ENCODE measurements around the gene GASK1B. TPM values are rescaled to one million over a fixed set of nuclear protein-coding genes. Genes with fewer than 3 reads are reported as not detected.
A peak's percentile ranks its signal among the peaks of the same experiment; 100 is the strongest.

GASK1B gene
- total RNA-seq, 4 donors from 2014 or later, result 1.0 to 23.7 (median 10.6) TPM

DNA sequence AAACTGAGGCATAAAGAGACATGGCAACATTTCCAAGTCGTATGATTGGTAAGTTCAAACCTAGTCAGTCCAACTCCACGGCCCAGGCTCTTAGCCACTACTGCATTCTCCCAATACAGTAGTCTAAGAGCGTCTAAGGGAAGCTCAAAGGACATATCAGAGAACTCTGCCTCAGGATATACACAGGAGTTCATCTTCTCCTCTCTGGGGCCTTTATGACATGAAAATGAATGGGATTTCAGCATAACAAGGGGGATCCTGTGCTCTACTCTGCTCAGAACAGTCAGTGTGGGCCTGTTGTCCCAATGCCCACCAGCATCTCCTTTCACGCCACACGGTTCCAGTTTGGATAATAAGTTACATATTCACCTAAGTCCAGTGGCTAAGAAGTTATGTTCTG is 4.2 kb downstream of the GASK1B start:
- Histone ChIP-seq H3K4me3 (peak overlapping the region in 3 of 4 donors; percentile 45 to 68 (median 50)), H3K4me1 (peaks cover 0 to 40% (median 7%) of the 10 kb centered on the region in 3 donors), H3K9me3 (no peaks in the 10 kb centered on the region), H3K36me3 (no peaks in the 10 kb centered on the region), H3K27me3 (peaks cover 0 to 4% (median 0%) of the 10 kb centered on the region in 4 donors), H3K27ac (peak overlapping the region in 3 of 4 donors; percentile 78 to 88 (median 79))
- no peak for TF ChIP-seq POLR2A (IDR thresholded peaks at IDR 0.05)
- TF ChIP-seq, protein P1, sequence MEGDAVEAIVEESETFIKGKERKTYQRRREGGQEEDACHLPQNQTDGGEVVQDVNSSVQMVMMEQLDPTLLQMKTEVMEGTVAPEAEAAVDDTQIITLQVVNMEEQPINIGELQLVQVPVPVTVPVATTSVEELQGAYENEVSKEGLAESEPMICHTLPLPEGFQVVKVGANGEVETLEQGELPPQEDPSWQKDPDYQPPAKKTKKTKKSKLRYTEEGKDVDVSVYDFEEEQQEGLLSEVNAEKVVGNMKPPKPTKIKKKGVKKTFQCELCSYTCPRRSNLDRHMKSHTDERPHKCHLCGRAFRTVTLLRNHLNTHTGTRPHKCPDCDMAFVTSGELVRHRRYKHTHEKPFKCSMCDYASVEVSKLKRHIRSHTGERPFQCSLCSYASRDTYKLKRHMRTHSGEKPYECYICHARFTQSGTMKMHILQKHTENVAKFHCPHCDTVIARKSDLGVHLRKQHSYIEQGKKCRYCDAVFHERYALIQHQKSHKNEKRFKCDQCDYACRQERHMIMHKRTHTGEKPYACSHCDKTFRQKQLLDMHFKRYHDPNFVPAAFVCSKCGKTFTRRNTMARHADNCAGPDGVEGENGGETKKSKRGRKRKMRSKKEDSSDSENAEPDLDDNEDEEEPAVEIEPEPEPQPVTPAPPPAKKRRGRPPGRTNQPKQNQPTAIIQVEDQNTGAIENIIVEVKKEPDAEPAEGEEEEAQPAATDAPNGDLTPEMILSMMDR (IDR thresholded peaks at IDR 0.05), result no peak
- WGBS, 2 donors, result 68 to 73% methylated on average over 5 of the region's 5 CpGs
- intact Hi-C loops (cut with DNase I), result no loop called here
- no peak for DNase-seq

DNA sequence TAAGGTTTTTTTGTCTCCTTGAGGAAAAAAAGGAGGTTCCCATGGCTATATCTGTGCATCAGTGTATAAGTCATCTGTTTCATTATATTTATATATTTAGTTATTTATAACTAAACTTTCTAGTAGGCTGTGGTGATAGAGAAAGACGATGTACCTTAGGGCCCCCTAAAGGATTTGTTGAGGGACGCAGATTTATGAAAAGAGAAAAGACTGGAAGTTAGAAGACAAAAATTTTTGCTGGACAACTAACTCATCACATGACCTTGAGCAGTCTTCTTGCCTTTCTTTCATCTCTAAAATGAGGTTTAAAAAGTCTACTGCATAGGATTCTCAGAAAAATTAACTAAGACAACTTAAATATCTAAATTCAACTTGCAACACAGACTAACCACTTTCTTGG is 6.1 kb downstream of the GASK1B start:
- Histone ChIP-seq H3K36me3 (no peaks in the 10 kb centered on the region), H3K27me3 (peaks cover 0 to 4% (median 0%) of the 10 kb centered on the region in 4 donors), H3K27ac (peak overlapping the region in 1 of 4 donors; percentile 22), H3K4me1 (peaks cover 0 to 32% (median 0%) of the 10 kb centered on the region in 3 donors), H3K9me3 (no peaks in the 10 kb centered on the region), H3K4me3 (peak overlapping the region in 2 of 4 donors; percentile 50 to 68)
- DNase-seq, result no peak
- intact Hi-C loops (cut with DNase I), result no loop called here
- 46 to 56% methylated on average over 2 of the region's 2 CpGs for WGBS, 2 donors
- no peak for TF ChIP-seq POLR2A (IDR thresholded peaks at IDR 0.05)
- TF ChIP-seq, protein P1 (IDR thresholded peaks at IDR 0.05), result no peak

- intact Hi-C loops (cut with DNase I), result no loop called here
- Histone ChIP-seq H3K27ac (peak overlapping the region in 2 of 4 donors; percentile 12 to 15), H3K9me3 (no peaks in the 10 kb centered on the region), H3K4me1 (peaks cover 0 to 22% (median 0%) of the 10 kb centered on the region in 3 donors), H3K36me3 (no peaks in the 10 kb centered on the region), H3K27me3 (peaks cover 0 to 4% (median 0%) of the 10 kb centered on the region in 4 donors), H3K4me3 (peak overlapping the region in 1 of 4 donors; percentile 43)
- no peak for DNase-seq
- 37 to 47% methylated on average over 3 of the region's 3 CpGs for WGBS, 2 donors
- no peak for TF ChIP-seq POLR2A (IDR thresholded peaks at IDR 0.05)
- TF ChIP-seq, protein P1 (IDR thresholded peaks at IDR 0.05), result no peak
Observed at GRCh38 chr4:158164768-158165213, 8.0 kb downstream of the GASK1B start.

DNA sequence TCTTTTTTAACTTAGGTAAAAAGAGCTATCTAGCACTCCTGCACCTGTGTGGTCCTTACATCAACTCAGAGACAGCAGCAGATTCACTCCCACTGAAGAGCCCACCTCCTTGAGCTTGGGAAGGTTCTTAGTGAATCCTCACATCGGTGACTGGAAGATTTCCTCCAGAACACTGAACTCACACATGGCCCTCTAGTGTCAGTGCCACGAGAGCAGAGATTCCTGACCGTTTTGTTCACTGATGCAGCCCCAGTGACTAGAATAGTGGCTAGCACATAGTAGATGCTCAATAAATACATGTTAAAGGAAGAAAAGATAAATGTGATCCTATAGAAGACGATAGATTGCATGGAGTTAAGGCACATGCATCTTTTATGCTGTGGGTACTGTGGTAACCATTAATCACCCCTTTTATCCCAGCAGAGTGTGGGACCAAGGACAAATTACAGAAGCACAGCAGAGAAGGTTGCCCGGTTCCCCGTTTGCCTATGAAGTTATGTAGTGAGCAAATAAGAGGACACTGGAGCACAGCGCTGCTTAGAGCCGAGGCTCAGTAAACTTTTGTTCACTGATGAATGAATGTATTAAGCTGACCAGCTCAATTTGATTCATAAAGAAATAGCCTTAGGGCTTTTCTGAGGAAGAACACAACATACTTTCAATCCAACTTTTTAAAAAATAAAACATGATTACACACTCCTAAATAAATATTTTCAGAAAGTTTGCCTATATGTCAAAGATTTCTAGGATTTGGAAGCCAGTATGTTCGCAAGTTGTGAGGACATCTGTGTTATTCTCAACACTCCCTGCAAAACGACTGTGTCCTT is 8.7 kb downstream of the GASK1B start:
- DNase-seq, result no peak
- H3K4me1 ChIP-seq, result peaks cover 0 to 20% (median 2%) of the 10 kb centered on the region in 3 donors
- no peaks in the 10 kb centered on the region for H3K36me3 ChIP-seq
- peak overlapping the region in 2 of 4 donors; percentile 12 to 15 for H3K27ac ChIP-seq
- TF ChIP-seq, protein P1 (IDR thresholded peaks at IDR 0.05), result no peak
- no peak for TF ChIP-seq POLR2A (IDR thresholded peaks at IDR 0.05)
- H3K9me3 ChIP-seq, result no peaks in the 10 kb centered on the region
- H3K4me3 ChIP-seq, result peak overlapping the region in 1 of 4 donors; percentile 43
- peaks cover 0 to 4% (median 0%) of the 10 kb centered on the region in 4 donors for H3K27me3 ChIP-seq
- intact Hi-C loops (cut with DNase I), result no loop called here
- WGBS, 2 donors, result 31 to 53% methylated on average over 9 to 10 of the region's 10 CpGs

GRCh38 chr4:158162631-158163030 is 10.2 kb downstream of the GASK1B start:
- H3K27ac ChIP-seq, result peak overlapping the region in 2 of 4 donors; percentile 34 to 53
- H3K4me1 ChIP-seq, result peaks cover 0 to 24% (median 8%) of the 10 kb centered on the region in 3 donors
- no peak for TF ChIP-seq POLR2A (IDR thresholded peaks at IDR 0.05)
- TF ChIP-seq, protein P1 (IDR thresholded peaks at IDR 0.05), result no peak
- no peak for DNase-seq
- 83 to 94% methylated on average over 5 of the region's 5 CpGs for WGBS, 2 donors
- H3K9me3 ChIP-seq, result no peaks in the 10 kb centered on the region
- intact Hi-C loops (cut with DNase I), result no loop called here
- peaks cover 0 to 4% (median 0%) of the 10 kb centered on the region in 4 donors for H3K27me3 ChIP-seq
- no peak overlapping the region for H3K4me3 ChIP-seq
- H3K36me3 ChIP-seq, result no peaks in the 10 kb centered on the region
